ENCODE measurements around the gene HPD. TPM values are rescaled to one million over a fixed set of nuclear protein-coding genes. Genes with fewer than 3 reads are reported as not detected.

Gene HPD
- total RNA-seq, 2 donors from 2014 or later = 0.41 to 4.0 TPM

DNA sequence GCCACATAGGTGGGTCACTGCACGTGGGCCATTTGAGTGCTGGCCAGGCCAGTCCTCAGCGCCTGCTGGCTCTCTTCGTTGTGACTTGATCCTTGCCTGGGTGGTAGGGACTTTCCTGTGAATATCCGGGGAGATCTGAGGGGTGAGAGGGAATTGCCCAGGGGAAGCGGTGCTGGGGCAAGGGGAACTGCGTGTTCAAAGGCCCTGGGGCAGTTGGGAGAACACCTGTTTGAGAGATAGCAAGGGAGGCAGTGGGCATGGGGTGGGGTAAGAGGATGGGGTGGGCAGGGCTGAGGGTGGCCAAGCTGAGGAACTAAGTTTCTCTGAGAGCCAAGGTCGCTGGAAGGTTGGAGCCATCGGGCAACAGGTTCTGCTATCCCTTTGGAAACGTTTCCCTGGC lies 29.8 kb downstream of the HPD start:
- Histone ChIP-seq H3K9me3 (no peaks in the 10 kb centered on the region), H3K27ac (no peak overlapping the region), H3K4me3 (no peak overlapping the region), H3K4me1 (replicated peaks) (no peaks in the 10 kb centered on the region), H3K36me3 (peaks cover 9 to 26% of the 10 kb centered on the region in 2 donors), H3K27me3 (replicated peaks; ENCODE audit: insufficient read depth) (no peaks in the 10 kb centered on the region)
- no peak for TF ChIP-seq POLR2A (IDR thresholded peaks at IDR 0.05)
- no peak for TF ChIP-seq POLR2AphosphoS5 (IDR thresholded peaks at IDR 0.05)
- TF ChIP-seq CTCF (IDR thresholded peaks at IDR 0.05) = no peak
- intact Hi-C loops (cut with DNase I) = no loop called here
- 81% methylated on average over 9 of the region's 9 CpGs for WGBS
- DNase-seq (ENCODE audit: low spot score) = no peak

DNA sequence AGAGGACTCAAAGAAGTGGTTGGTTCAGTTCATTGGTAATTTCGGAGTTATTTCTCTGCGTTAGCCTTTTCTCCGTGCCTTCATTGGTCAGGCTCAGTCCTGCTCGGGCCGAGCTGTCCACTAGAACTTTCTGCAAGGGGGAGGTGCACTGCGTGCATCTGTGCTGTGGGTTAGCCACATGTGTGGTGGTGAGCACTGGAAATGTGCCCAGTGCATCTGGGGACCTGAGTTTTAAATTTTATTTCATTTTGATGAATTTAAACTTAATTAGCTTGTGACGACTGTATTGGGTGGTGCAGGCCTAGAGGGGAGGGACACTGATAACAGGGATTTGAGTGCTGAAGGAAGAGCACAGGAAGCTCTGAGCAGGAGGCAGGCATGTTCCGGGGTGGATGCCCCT lies 30.4 kb downstream of the HPD start:
- no peak overlapping the region for H3K4me3 ChIP-seq
- intact Hi-C loops (cut with DNase I) = no loop called here
- peaks cover 9 to 26% of the 10 kb centered on the region in 2 donors for H3K36me3 ChIP-seq
- H3K27ac ChIP-seq = no peak overlapping the region
- H3K4me1 ChIP-seq (replicated peaks) = no peaks in the 10 kb centered on the region
- DNase-seq (ENCODE audit: low spot score) = no peak
- no peaks in the 10 kb centered on the region for H3K27me3 ChIP-seq (replicated peaks; ENCODE audit: insufficient read depth)
- TF ChIP-seq POLR2A (IDR thresholded peaks at IDR 0.05) = no peak
- no peak for TF ChIP-seq CTCF (IDR thresholded peaks at IDR 0.05)
- TF ChIP-seq POLR2AphosphoS5 (IDR thresholded peaks at IDR 0.05) = no peak
- 85% methylated on average over 8 of the region's 8 CpGs for WGBS
- H3K9me3 ChIP-seq = no peaks in the 10 kb centered on the region

GRCh38 chr12:121827351-121828099 lies 31.1 kb downstream of the HPD start:
- no peak for DNase-seq (ENCODE audit: low spot score)
- H3K27ac ChIP-seq = no peak overlapping the region
- H3K4me1 ChIP-seq (replicated peaks) = no peaks in the 10 kb centered on the region
- H3K36me3 ChIP-seq = peaks cover 13 to 31% of the 10 kb centered on the region in 2 donors
- 92% methylated on average over 46 of the region's 48 CpGs for WGBS
- TF ChIP-seq CTCF (IDR thresholded peaks at IDR 0.05) = no peak
- no peak for TF ChIP-seq POLR2A (IDR thresholded peaks at IDR 0.05)
- TF ChIP-seq POLR2AphosphoS5 (IDR thresholded peaks at IDR 0.05) = no peak
- intact Hi-C loops (cut with DNase I) = no loop called here
- no peaks in the 10 kb centered on the region for H3K9me3 ChIP-seq
- H3K4me3 ChIP-seq = no peak overlapping the region
- H3K27me3 ChIP-seq (replicated peaks; ENCODE audit: insufficient read depth) = no peaks in the 10 kb centered on the region

- intact Hi-C loops (cut with DNase I) = no loop called here
- Histone ChIP-seq H3K27ac (no peak overlapping the region), H3K4me3 (no peak overlapping the region), H3K4me1 (replicated peaks) (no peaks in the 10 kb centered on the region), H3K36me3 (peaks cover 14 to 39% of the 10 kb centered on the region in 2 donors), H3K27me3 (replicated peaks; ENCODE audit: insufficient read depth) (no peaks in the 10 kb centered on the region), H3K9me3 (no peaks in the 10 kb centered on the region)
- DNase-seq (ENCODE audit: low spot score) = no peak
- no peak for TF ChIP-seq POLR2AphosphoS5 (IDR thresholded peaks at IDR 0.05)
- no peak for TF ChIP-seq CTCF (IDR thresholded peaks at IDR 0.05)
- TF ChIP-seq POLR2A (IDR thresholded peaks at IDR 0.05) = no peak
- WGBS = 85% methylated on average over 17 of the region's 18 CpGs
Observed at GRCh38 chr12:121826318-121827150, 32.1 kb downstream of the HPD start.

Data from prostate gland (tissue), 2 donors.